Gastrocnemius medialis (tissue), 4 donors: ENCODE measurements around the gene DHX34.

ENCODE experiments used
- CTCF ChIP-seq, 5 experiments: fragments of 450-650 bp in 3 of 5; fragments of 200-600 bp in 2 of 5; sonication (generic) in 2 of 5; IDR thresholded peaks in 4 of 5; conservative IDR thresholded peaks in 1 of 5; 1 replicate in 4 of 5; 2 replicates in 1 of 5; pipeline ENCODE4 v1.5.1; 2016 to 2019; ENCODE audit warnings: antibody characterized with exemption in 5 of 5, mild to moderate bottlenecking in 3 of 5, moderate library complexity in 3 of 5
- POLR2A ChIP-seq, 2 donors: fragments of 450-650 bp; IDR thresholded peaks; one replicate each; pipeline ENCODE4 v1.6.1; 2017; ENCODE audit warnings: antibody characterized with exemption in 2 of 2, mild to moderate bottlenecking in 2 of 2, moderate library complexity in 2 of 2

DNA sequence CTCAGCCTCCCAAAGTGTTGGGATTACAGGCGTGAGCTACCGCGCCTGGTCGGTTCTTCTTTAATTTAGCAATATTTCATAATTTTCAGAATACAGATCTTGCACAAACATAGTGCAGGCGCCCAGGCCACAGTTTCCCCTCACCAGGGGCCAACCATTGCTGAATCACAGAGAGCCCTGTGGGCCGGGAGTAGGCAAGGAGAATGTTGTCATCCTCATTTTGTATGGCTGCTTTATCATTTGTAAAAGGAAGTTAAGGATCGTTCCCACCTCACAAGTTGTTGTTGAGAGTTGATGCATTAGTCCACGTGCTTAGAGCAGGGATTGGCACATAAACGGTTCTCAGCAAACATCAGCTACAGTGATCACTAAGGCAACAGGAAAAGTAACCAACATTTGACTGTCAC lies 40.0 kb downstream of the DHX34 start:
- TF ChIP-seq CTCF (IDR thresholded peaks at IDR 0.05 in 4 of 5, conservative IDR thresholded peaks at IDR 0.05 in 1 of 5) (no peak), POLR2A (IDR thresholded peaks at IDR 0.05) (no peak)
